Uterus (tissue), 4 donors: ENCODE measurements around the gene GPR22. TPM values are rescaled to one million over a fixed set of nuclear protein-coding genes. Genes with fewer than 3 reads are reported as not detected.

Experiments
- DNase-seq, 2 donors: peaks; one replicate each; pipeline ENCODE4 v3.0.0-alpha.2; 2019 to 2020
- H3K27ac ChIP-seq, 2 donors: fragments of 200-600 bp; sonication (generic); 1 replicate in 1 of 2; 2 replicates in 1 of 2; pipeline ENCODE4 v1.5.1; 2016 to 2018
- H3K27me3 ChIP-seq, 2 donors: fragments of 200-600 bp; sonication (generic); one replicate each; pipeline ENCODE4 v1.5.1; 2018 to 2019; ENCODE audit warnings: control low read depth in 1 of 2
- H3K36me3 ChIP-seq, 2 donors: fragments of 200-600 bp; sonication (generic); one replicate each; pipeline ENCODE4 v1.5.1; 2019; ENCODE audit warnings: control low read depth in 1 of 2
- H3K4me1 ChIP-seq, 2 donors: fragments of 200-600 bp; sonication (generic); one replicate each; pipeline ENCODE4 v1.5.1; 2018 to 2019; ENCODE audit warnings: control low read depth in 1 of 2
- H3K4me3 ChIP-seq, 2 donors: fragments of 200-600 bp; sonication (generic); 1 replicate in 1 of 2; 2 replicates in 1 of 2; pipeline ENCODE4 v1.5.1; 2018 to 2019; ENCODE audit warnings: mild to moderate bottlenecking in 1 of 2
- H3K9me3 ChIP-seq, 2 donors: fragments of 200-600 bp; sonication (generic); one replicate each; pipeline ENCODE4 v1.5.1; 2019; ENCODE audit warnings: control low read depth in 1 of 2
- CTCF ChIP-seq, 4 experiments: fragments of 200-600 bp in 2 of 4; fragments of 450-650 bp in 2 of 4; sonication (generic) in 2 of 4; IDR thresholded peaks; one replicate each; pipeline ENCODE4 v1.5.1; 2016 to 2019; ENCODE audit warnings: antibody characterized with exemption in 4 of 4, mild to moderate bottlenecking in 2 of 4, moderate library complexity in 1 of 4
- POLR2A ChIP-seq, 2 donors: fragments of 450-650 bp; IDR thresholded peaks; one replicate each; pipeline ENCODE4 v1.6.1; 2016; ENCODE audit warnings: antibody characterized with exemption in 2 of 2, mild to moderate bottlenecking in 1 of 2, moderate library complexity in 1 of 2
- intact Hi-C: fragments of 100-400 bp; cut with DNase I; formaldehyde crosslinking; loops from one replicate; pipeline ENCODE4 v1.15.1; 2023; ENCODE audit warnings: low total_unique reads
- small RNA-seq: library from RNA; depleted of rRNA; stranded (forward); fragments of <200 nt; gene quantifications from one replicate; pipeline ENCODE3, GENCODE V24; 2016
- total RNA-seq, 4 donors: library from RNA; depleted of rRNA in 3 of 4; stranded (reverse); fragments of >200 nt in 3 of 4; gene quantifications; one replicate each; pipeline versions ENCODE4 v1.1.0 to v1.2.4, GENCODE V29; 2014 to 2023
- donor health status: DM: yes; HTN: yes; CAD: no.

Gene GPR22
- total RNA-seq, 4 donors from 2014 or later: 0.48 to 26.1 (median 1.1) TPM; not detected in 1

- intact Hi-C loops: no loop called here
- Histone ChIP-seq H3K27me3 (no peaks in the 10 kb centered on the region), H3K27ac (no peak overlapping the region), H3K4me1 (no peaks in the 10 kb centered on the region), H3K4me3 (no peak overlapping the region), H3K36me3 (no peaks in the 10 kb centered on the region), H3K9me3 (no peaks in the 10 kb centered on the region)
- no peak for DNase-seq
- no peak for TF ChIP-seq CTCF (IDR thresholded peaks at IDR 0.05)
- TF ChIP-seq POLR2A (IDR thresholded peaks at IDR 0.05): no peak
These were observed 37.0 kb downstream of the GPR22 start for GRCh38 chr7:107506674-107507339.

Small RNA genes lying within 50 kb of the gene (small RNA-seq; reads per million reads assigned to genes)
- not detected for gene AC002381.1

Other genes with a start within 250 kb of the GPR22 start
- 100 to 1,000 TPM in 2 of 4 donors, 10 to 100 TPM in 2; 39.7 to 143 (median 98.3) TPM for gene COG5, start 93.9 kb downstream of the GPR22 start, total RNA-seq
- gene DUS4L, start 93.9 kb downstream of the GPR22 start, total RNA-seq: 10 to 100 TPM in 1 of 4 donors, 1 to 10 TPM in 2, not detected in 1; 5.4 to 16.8 (median 10.0) TPM
- gene BCAP29, start 110.2 kb downstream of the GPR22 start, total RNA-seq: 100 to 1,000 TPM in 2 of 4 donors, 10 to 100 TPM in 2; 13.6 to 287 (median 110) TPM
- 1 to 10 TPM in 3 of 4 donors, not detected in 1; 1.2 to 4.4 (median 1.7) TPM for gene SLC26A4, start 190.8 kb downstream of the GPR22 start, total RNA-seq